ENCODE measurements around the gene RTF1. TPM values are rescaled to one million over a fixed set of nuclear protein-coding genes. Genes with fewer than 3 reads are reported as not detected.
A peak's percentile ranks its signal among the peaks of the same experiment; 100 is the strongest.

RTF1 gene
- total and polyA plus RNA-seq, 2 donors (not counting 1 experiment from before 2014, with no cell fraction given) = 11.9 to 39.4 TPM

DNA sequence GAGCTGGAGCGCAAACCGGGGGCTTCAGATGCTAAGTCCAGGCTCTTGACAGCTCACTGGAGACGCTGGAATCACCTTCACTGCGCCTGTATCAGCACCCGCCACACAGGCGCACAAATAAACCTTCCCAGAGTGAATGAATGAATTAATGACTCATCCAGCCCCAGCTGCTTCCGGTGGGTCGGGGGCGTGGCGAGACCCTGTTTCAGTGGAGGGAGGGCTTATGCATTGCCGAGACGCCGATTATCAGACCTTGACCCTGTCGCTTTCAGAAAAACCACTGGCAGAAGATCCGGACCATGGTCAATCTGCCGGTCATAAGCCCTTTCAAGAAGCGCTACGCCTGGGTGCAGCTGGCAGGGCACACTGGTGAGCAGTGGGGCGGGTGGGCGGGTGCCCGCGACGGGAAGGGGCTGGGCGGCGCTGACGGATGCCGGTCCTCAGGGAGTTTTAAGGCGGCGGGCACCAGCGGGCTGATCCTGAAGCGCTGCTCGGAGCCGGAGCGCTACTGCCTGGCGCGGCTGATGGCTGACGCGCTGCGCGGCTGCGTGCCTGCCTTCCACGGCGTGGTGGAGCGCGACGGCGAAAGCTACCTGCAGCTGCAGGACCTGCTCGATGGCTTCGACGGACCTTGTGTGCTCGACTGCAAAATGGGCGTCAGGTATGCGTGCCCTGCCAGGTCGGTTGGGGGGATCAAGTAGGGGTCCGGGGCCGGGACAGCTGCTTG is 84.5 kb downstream of the RTF1 start:
- Mint-ChIP-seq H3K4me3 (peak overlapping the region; percentile 87), H3K4me1 (peaks cover 38% of the 10 kb centered on the region), H3K27ac (peak overlapping the region; percentile 43), H3K27me3 (peaks cover 43% of the 10 kb centered on the region), H3K9me3 (ENCODE audit: insufficient read depth) (no peaks in the 10 kb centered on the region)
- TF ChIP-seq EZH2 (IDR thresholded peaks at IDR 0.05; ENCODE audit: borderline replicate concordance, insufficient read depth, low read depth, low read length, poor library complexity, severe bottlenecking) = no peak
- TF ChIP-seq, protein P1, sequence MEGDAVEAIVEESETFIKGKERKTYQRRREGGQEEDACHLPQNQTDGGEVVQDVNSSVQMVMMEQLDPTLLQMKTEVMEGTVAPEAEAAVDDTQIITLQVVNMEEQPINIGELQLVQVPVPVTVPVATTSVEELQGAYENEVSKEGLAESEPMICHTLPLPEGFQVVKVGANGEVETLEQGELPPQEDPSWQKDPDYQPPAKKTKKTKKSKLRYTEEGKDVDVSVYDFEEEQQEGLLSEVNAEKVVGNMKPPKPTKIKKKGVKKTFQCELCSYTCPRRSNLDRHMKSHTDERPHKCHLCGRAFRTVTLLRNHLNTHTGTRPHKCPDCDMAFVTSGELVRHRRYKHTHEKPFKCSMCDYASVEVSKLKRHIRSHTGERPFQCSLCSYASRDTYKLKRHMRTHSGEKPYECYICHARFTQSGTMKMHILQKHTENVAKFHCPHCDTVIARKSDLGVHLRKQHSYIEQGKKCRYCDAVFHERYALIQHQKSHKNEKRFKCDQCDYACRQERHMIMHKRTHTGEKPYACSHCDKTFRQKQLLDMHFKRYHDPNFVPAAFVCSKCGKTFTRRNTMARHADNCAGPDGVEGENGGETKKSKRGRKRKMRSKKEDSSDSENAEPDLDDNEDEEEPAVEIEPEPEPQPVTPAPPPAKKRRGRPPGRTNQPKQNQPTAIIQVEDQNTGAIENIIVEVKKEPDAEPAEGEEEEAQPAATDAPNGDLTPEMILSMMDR (IDR thresholded peaks at IDR 0.05) = no peak
- H3K4me3 ChIP-seq (ENCODE audit: control extremely low read depth in 1 of 5, extremely low read depth in 1 of 5, insufficient read depth in 1 of 5, low read depth in 2 of 5, low read length in 4 of 5) = peak overlapping the region in 4 of 5 experiments; percentile 31 to 62 (median 48)
- ATAC-seq (ENCODE audit: low read depth) (peak; percentile 42), DNase-seq (peak; percentile 57)
- peak overlapping the region; percentile 95 for H3K4me2 ChIP-seq (replicated peaks; ENCODE audit: low read depth, low read length, poor library complexity, severe bottlenecking)
- ChIA-PET POLR2A (no interaction called here), CTCF (interaction anchor here (0.6 to 2.4 kb wide), 3 partner anchors 8 to 37 kb away, joined by 3 to 8 read pairs (median 3); partner anchors contain the start of gene LTK)
- 3% methylated on average over 54 of the region's 56 CpGs for WGBS (ENCODE audit: insufficient coverage)
- H4K20me1 ChIP-seq (ENCODE audit: control insufficient read depth, insufficient read depth, low read length, poor library complexity, severe bottlenecking) = peaks cover 6% of the 10 kb centered on the region
- H2AFZ ChIP-seq (ENCODE audit: insufficient read depth, low read depth, low read length, poor library complexity, severe bottlenecking) = peak overlapping the region; percentile 81
- peak overlapping the region; percentile 61 for H3K9ac ChIP-seq (ENCODE audit: low read length)
- H3K9me3 ChIP-seq (ENCODE audit: control extremely low read depth in 1 of 3, control insufficient read depth in 2 of 3, insufficient read depth in 1 of 3, low read length in 2 of 3) = peaks cover 0 to 5% (median 0%) of the 10 kb centered on the region in 3 donors
- no peak overlapping the region for H3K27ac ChIP-seq (ENCODE audit: low read length in 2 of 2)
- no peaks in the 10 kb centered on the region for H3K79me2 ChIP-seq (ENCODE audit: control insufficient read depth, insufficient read depth, low read length)
- peaks cover 35 to 43% of the 10 kb centered on the region in 2 donors for H3K4me1 ChIP-seq (ENCODE audit: control insufficient read depth in 2 of 2, insufficient read depth in 2 of 2, low read length in 2 of 2)
- no peaks in the 10 kb centered on the region for H3K36me3 ChIP-seq (replicated peaks in 1 of 2; ENCODE audit: control extremely low read depth in 1 of 2, control insufficient read depth in 1 of 2, extremely low read depth in 1 of 2, insufficient read depth in 2 of 2, low read length in 1 of 2)
- intact Hi-C loops (cut with micrococcal nuclease) = loop anchor here (5.0 kb wide), 1 partner anchor 56 kb away; the partner anchor contains the start of gene TYRO3
- H3K27me3 ChIP-seq (replicated peaks in 1 of 4; ENCODE audit: control extremely low read depth in 1 of 4, control insufficient read depth in 3 of 4, insufficient read depth in 4 of 4, low read length in 3 of 4) = peaks cover 0 to 66% (median 36%) of the 10 kb centered on the region in 4 experiments
